GM23248 (cell line): ENCODE results near the gene OPRM1. TPM values are rescaled to one million over a fixed set of nuclear protein-coding genes. Genes with fewer than 3 reads are reported as not detected.
"Not testable (repeated sequence)": the region's sequence is repeated elsewhere in the genome, so short reads cannot be mapped to it uniquely, and the experiment has no call there.

Experiments used
- DNase-seq: peaks from one replicate; pipeline ENCODE4 v3.0.0-alpha.2; 2015
- H2AFZ ChIP-seq: fragments of 200-600 bp; sonication (generic); 2 replicates; pipeline ENCODE4 v1.6.1; 2016; ENCODE audit warnings: antibody characterized with exemption
- H3F3A ChIP-seq: fragments of 200-600 bp; sonication (generic); 2 replicates; pipeline ENCODE4 v1.6.1; 2016; ENCODE audit warnings: mild to moderate bottlenecking, antibody characterized with exemption, mixed run types; ENCODE audit not compliant: insufficient read depth
- H3K27ac ChIP-seq: fragments of 200-600 bp; sonication (generic); 2 replicates; pipeline ENCODE4 v1.5.1; 2016; ENCODE audit warnings: mild to moderate bottlenecking
- H3K27me3 ChIP-seq: fragments of 200-600 bp; sonication (generic); replicated peaks from 2 replicates; pipeline ENCODE4 v1.6.1; 2016; ENCODE audit warnings: mild to moderate bottlenecking; ENCODE audit not compliant: insufficient read depth
- H3K36me3 ChIP-seq: fragments of 200-600 bp; sonication (generic); 2 replicates; pipeline ENCODE4 v1.6.1; 2016; ENCODE audit warnings: low read depth, mild to moderate bottlenecking
- H3K4me1 ChIP-seq: fragments of 200-600 bp; sonication (generic); 2 replicates; pipeline ENCODE4 v1.6.1; 2016; ENCODE audit warnings: mild to moderate bottlenecking; ENCODE audit not compliant: insufficient read depth
- H3K4me2 ChIP-seq: fragments of 200-600 bp; sonication (generic); one replicate; pipeline ENCODE4 v1.6.1; 2016; ENCODE audit warnings: mild to moderate bottlenecking; ENCODE audit not compliant: unreplicated experiment
- H3K4me3 ChIP-seq: fragments of 200-600 bp; sonication (generic); 2 replicates; pipeline ENCODE4 v1.5.1; 2016; ENCODE audit warnings: mild to moderate bottlenecking
- H3K79me2 ChIP-seq: fragments of 200-600 bp; sonication (generic); 2 replicates; pipeline ENCODE4 v1.6.1; 2016; ENCODE audit warnings: mild to moderate bottlenecking; ENCODE audit not compliant: insufficient read depth
- H3K9ac ChIP-seq: fragments of 200-600 bp; sonication (generic); 2 replicates; pipeline ENCODE4 v1.6.1; 2016; ENCODE audit warnings: mild to moderate bottlenecking
- H3K9me2 ChIP-seq: fragments of 200-600 bp; sonication (generic); 2 replicates; pipeline ENCODE4 v1.6.1; 2016; ENCODE audit warnings: mixed run types, mild to moderate bottlenecking, moderate library complexity; ENCODE audit not compliant: insufficient read depth
- H3K9me3 ChIP-seq: fragments of 200-600 bp; sonication (generic); one replicate; pipeline ENCODE4 v1.6.1; 2017; ENCODE audit warnings: low read depth
- H4K20me1 ChIP-seq: fragments of 200-600 bp; sonication (generic); 2 replicates; pipeline ENCODE4 v1.6.0; 2016; ENCODE audit not compliant: insufficient read depth
- EZH2 ChIP-seq: fragments of 200-600 bp; sonication (generic); IDR thresholded peaks from 2 replicates; pipeline ENCODE4 v1.6.1; 2018; ENCODE audit warnings: antibody characterized with exemption, mild to moderate bottlenecking; ENCODE audit not compliant: insufficient read depth, poor library complexity, severe bottlenecking
- EZH2phosphoT487 ChIP-seq: fragments of 200-600 bp; sonication (generic); IDR thresholded peaks from 2 replicates; pipeline ENCODE4 v1.6.1; 2018; ENCODE audit warnings: antibody characterized with exemption, moderate library complexity, mild to moderate bottlenecking, low read depth; ENCODE audit not compliant: insufficient read depth
- WGBS, 2 experiments: methylation state at CpG; one replicate each; pipeline ENCODE4 v1.1.6; 2015 to 2017; ENCODE audit warnings: low lambda C conversion rate in 2 of 2, low coverage in 1 of 2; ENCODE audit errors: missing lambda C conversion rate in 2 of 2; 5-methylcytosine and 5-hydroxymethylcytosine counted together
- in situ Hi-C: fragments of 300-500 bp; cut with MboI; formaldehyde crosslinking; loops from 2 replicates; pipeline ENCODE4 v1.15.0; 2020
- polyA plus RNA-seq: library from polyadenylated mRNA; unstranded; fragments of >200 nt; fragmentation: Nextera tagmentation; extraction: Ambion mirVana; gene quantifications from 2 replicates; pipeline ENCODE4 v1.2.1, GENCODE V29; 2016
- total RNA-seq: library from RNA; depleted of rRNA; stranded (reverse); fragments of >200 nt; shearing (Covaris generic); gene quantifications from 2 replicates; pipeline ENCODE4 v1.2.3, GENCODE V29; 2014

The OPRM1 gene
- total and polyA plus RNA-seq, 2 experiments from 2014 or later: not detected

DNA sequence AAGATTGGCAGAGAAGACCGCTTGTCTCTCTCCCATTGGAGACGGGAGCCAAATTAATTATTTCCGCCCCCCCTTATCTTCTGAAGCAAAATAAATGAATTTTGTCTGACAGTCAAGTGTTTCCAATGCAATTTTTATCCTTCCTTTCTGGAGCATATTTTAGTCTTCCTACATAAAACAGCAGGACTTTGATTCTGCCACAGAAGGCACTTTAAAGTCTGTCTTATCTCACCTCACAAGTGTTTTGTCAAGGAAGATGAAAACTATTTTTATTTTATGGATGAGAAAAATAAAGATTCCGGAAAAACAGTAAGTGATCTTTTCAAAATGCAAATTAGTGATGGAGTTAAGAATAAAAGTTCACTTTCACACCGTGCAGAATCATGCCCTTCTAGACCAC lies 140.4 kb downstream of the OPRM1 start:
- no peak overlapping the region for H3K9ac ChIP-seq
- H3K4me2 ChIP-seq: no peak overlapping the region
- no peaks in the 10 kb centered on the region for H3K9me3 ChIP-seq
- DNase-seq: no peak
- no peaks in the 10 kb centered on the region for H3F3A ChIP-seq
- in situ Hi-C loops: no loop called here
- no peaks in the 10 kb centered on the region for H3K27me3 ChIP-seq
- WGBS, 2 experiments: 39 to 51% methylated on average over 5 of the region's 5 CpGs
- no peak for TF ChIP-seq EZH2phosphoT487
- no peak for TF ChIP-seq EZH2
- no peak overlapping the region for H3K27ac ChIP-seq
- no peaks in the 10 kb centered on the region for H3K4me1 ChIP-seq
- H3K4me3 ChIP-seq: no peak overlapping the region
- H4K20me1 ChIP-seq: no peaks in the 10 kb centered on the region
- no peaks in the 10 kb centered on the region for H3K36me3 ChIP-seq
- no peaks in the 10 kb centered on the region for H3K79me2 ChIP-seq
- H2AFZ ChIP-seq: no peak overlapping the region
- no peaks in the 10 kb centered on the region for H3K9me2 ChIP-seq

DNA sequence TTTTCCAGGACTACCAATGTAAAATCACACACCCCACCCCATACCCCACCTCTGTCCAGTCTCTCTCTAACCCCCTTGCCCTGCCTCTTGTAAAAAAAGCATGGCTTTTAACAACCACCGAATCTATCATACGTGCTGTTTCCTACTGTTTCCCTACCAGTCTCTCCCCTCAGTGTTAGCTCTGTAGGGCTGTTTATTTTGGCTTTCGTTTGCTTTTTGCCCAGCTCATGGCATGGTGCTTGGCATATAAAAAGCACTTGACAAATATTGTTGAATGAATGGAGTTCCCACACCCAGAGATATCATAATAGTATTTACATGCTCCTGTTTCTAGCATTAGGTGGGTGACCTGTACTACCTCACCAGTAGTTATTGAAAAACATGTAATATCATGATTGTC lies 148.2 kb downstream of the OPRM1 start:
- Histone ChIP-seq H3K36me3 (no peaks in the 10 kb centered on the region), H3F3A (no peaks in the 10 kb centered on the region), H3K9me3 (no peaks in the 10 kb centered on the region), H3K27ac (no peak overlapping the region), H3K79me2 (no peaks in the 10 kb centered on the region), H3K27me3 (no peaks in the 10 kb centered on the region), H3K9me2 (no peaks in the 10 kb centered on the region), H4K20me1 (no peaks in the 10 kb centered on the region), H3K4me1 (no peaks in the 10 kb centered on the region), H3K4me3 (no peak overlapping the region), H3K4me2 (no peak overlapping the region), H3K9ac (no peak overlapping the region), H2AFZ (no peak overlapping the region)
- TF ChIP-seq EZH2 (no peak), EZH2phosphoT487 (no peak)
- WGBS, 2 experiments: 36 to 45% methylated on average over 3 of the region's 3 CpGs
- no peak for DNase-seq
- in situ Hi-C loops: no loop called here

DNA sequence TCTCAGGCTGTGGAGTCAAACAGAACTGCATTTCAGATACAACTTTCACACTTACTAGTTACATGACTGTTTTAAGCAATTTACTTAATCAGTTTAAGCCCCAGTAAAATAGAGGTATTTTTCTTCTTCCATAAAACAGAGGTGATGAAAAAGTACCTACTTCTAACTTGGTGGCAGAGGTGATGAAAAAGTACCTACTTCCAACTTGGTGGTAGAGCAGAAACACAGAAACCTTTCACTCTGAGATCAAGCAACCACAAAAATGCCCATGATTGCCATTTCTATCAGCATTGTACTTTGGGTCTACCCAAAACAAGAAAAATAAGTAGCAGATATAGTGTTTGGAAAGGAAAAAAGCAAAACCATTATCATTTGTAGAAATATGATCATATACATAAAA lies 148.7 kb downstream of the OPRM1 start:
- DNase-seq: no peak
- H3K27ac ChIP-seq: no peak overlapping the region
- H3K4me1 ChIP-seq: no peaks in the 10 kb centered on the region
- no peaks in the 10 kb centered on the region for H3K9me3 ChIP-seq
- H3K27me3 ChIP-seq: no peaks in the 10 kb centered on the region
- H4K20me1 ChIP-seq: no peaks in the 10 kb centered on the region
- H3K4me3 ChIP-seq: no peak overlapping the region
- TF ChIP-seq EZH2phosphoT487 (no peak), EZH2 (no peak)
- H3K4me2 ChIP-seq: no peak overlapping the region
- H3K9me2 ChIP-seq: no peaks in the 10 kb centered on the region
- no peaks in the 10 kb centered on the region for H3F3A ChIP-seq
- no peak overlapping the region for H2AFZ ChIP-seq
- no peak overlapping the region for H3K9ac ChIP-seq
- H3K79me2 ChIP-seq: no peaks in the 10 kb centered on the region
- no peaks in the 10 kb centered on the region for H3K36me3 ChIP-seq
- in situ Hi-C loops: no loop called here

DNA sequence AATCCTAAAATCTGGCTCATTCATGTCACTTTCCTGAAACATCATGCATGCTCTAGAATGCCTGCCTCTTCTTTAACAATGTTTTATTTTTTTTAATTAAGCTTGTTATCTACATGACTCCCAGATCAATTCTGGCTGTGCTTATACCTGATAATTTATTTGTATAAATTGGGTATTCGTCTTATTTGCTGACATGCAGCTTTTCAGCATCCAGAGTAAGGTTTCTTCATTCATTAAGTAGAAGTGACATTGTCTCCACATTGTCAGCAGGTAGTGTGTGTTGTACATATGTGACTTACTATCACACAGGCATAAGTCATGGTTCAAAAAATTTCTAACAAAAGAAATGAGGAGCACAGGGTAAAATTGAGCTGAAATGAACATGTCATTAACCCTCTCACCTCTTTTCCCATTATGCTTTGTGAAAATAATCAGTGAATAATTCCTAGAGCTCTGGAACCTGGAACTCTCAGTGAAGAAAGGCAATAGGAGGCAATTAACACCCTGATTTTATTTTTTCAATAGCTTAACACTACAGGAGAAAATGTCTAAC lies 157.4 kb downstream of the OPRM1 start:
- H3K9me3 ChIP-seq: no peaks in the 10 kb centered on the region
- H3F3A ChIP-seq: 0 out of 2 replicates have a peak, but pooled peaks cover 4% of the 10 kb centered on the region
- TF ChIP-seq EZH2phosphoT487 (no peak), EZH2 (no peak)
- H4K20me1 ChIP-seq: no peaks in the 10 kb centered on the region
- no peak overlapping the region for H3K9ac ChIP-seq
- no peaks in the 10 kb centered on the region for H3K36me3 ChIP-seq
- no peaks in the 10 kb centered on the region for H3K4me1 ChIP-seq
- in situ Hi-C loops: no loop called here
- no peak overlapping the region for H2AFZ ChIP-seq
- no peaks in the 10 kb centered on the region for H3K79me2 ChIP-seq
- no peak overlapping the region for H3K4me3 ChIP-seq
- H3K27ac ChIP-seq: no peak overlapping the region
- H3K27me3 ChIP-seq: no peaks in the 10 kb centered on the region; the same call in 1 of the 2 replicates
- DNase-seq: no peak
- WGBS, 2 experiments: 14 to 17% methylated on average over 1 of the region's 1 CpG
- H3K9me2 ChIP-seq: no peaks in the 10 kb centered on the region
- no peak overlapping the region for H3K4me2 ChIP-seq

DNA sequence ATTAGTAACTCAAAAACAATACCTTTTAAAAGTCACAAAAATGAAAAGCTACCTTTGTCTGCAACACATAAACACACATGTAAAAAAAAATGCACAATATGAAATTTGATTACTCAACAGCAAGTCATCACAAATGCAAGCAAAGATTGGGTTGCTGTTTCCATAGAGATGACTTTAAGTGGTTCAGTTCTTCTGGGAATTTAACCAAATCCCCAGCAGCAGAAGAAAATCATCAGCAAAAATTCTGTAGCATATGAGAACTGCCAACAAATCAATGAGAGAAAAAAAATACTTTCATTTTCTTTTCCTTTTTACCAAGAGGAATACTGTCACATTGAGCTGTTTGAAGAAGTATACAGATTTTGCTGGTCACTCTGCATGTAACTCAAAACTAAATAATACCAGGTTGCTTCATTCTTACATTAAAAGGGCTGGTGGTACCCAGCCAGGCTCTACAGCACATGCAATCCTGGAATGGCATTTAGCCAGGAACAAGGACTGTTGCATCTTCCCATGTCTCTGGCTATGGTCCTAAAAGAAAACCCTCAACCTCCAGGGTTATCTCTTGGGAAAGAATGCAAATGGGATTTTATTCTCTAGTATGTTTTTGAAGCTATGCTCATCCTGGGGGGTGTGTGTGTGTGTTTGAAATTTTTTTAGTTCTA lies 158.3 kb downstream of the OPRM1 start:
- TF ChIP-seq EZH2 (no peak), EZH2phosphoT487 (no peak)
- Histone ChIP-seq H3K27ac (no peak overlapping the region), H3K27me3 (no peaks in the 10 kb centered on the region; the same call in 1 of the 2 replicates), H3K4me1 (no peaks in the 10 kb centered on the region), H3F3A (0 out of 2 replicates have a peak, but pooled peaks cover 4% of the 10 kb centered on the region), H3K9me2 (no peaks in the 10 kb centered on the region), H4K20me1 (no peaks in the 10 kb centered on the region), H2AFZ (no peak overlapping the region), H3K36me3 (no peaks in the 10 kb centered on the region), H3K4me3 (no peak overlapping the region), H3K9me3 (no peaks in the 10 kb centered on the region), H3K9ac (no peak overlapping the region), H3K4me2 (no peak overlapping the region), H3K79me2 (no peaks in the 10 kb centered on the region)
- DNase-seq: peak; percentile 65
- in situ Hi-C loops: no loop called here

DNA sequence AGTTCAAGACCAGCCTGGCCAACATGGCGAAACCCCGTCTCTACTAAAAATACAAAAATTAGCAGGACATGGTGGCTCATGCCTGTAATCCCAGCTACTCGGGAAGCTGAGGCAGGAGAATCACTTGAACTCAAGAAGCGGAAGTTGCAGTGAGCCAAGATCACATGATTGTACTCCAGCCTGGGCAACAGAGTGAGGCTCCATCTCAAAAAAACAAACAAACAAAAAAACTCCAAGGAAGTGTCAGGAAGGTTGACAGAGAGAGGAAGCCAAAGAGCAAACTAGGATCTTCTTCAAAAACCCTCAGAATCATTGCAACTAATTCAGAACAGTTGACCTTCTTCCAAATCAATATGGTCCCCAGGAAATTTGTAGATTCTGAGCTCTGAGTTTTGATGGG lies 162.6 kb downstream of the OPRM1 start:
- H3F3A ChIP-seq, H3K4me3 ChIP-seq, H4K20me1 ChIP-seq, H3K4me1 ChIP-seq, H3K27me3 ChIP-seq, in situ Hi-C loops, H3K9ac ChIP-seq, H3K4me2 ChIP-seq, H3K79me2 ChIP-seq, H3K36me3 ChIP-seq, H3K9me2 ChIP-seq, H3K27ac ChIP-seq, H3K9me3 ChIP-seq, H2AFZ ChIP-seq, DNase-seq: not testable (repeated sequence)
- 55 to 58% methylated on average over 4 of the region's 4 CpGs for WGBS, 2 experiments
